ENCODE measurements around the gene TMEM74B. TPM values are rescaled to one million over a fixed set of nuclear protein-coding genes. Genes with fewer than 3 reads are reported as not detected.
A peak's percentile ranks its signal among the peaks of the same experiment; 100 is the strongest.

The TMEM74B gene
- total and polyA plus RNA-seq, 9 of the 15 experiments (the other 6 are each of a cell fraction or from before 2014, with no cell fraction given): 0.24 to 19.0 (median 7.5) TPM

- TF ChIP-seq CLOCK (CRISPR knock-in tag; IDR thresholded peaks at IDR 0.05; ENCODE audit: borderline replicate concordance) (no peak), BMI1 (IDR thresholded peaks at IDR 0.05; ENCODE audit: low read length) (no peak), CBFA2T2 (conservative IDR thresholded peaks at IDR 0.05) (no peak), ZNF146 (CRISPR knock-in tag; IDR thresholded peaks at IDR 0.05; ENCODE audit: unreplicated experiment) (no peak), ZNF197 (CRISPR knock-in tag; IDR thresholded peaks at IDR 0.05; ENCODE audit: low read depth) (no peak), NR3C1 (CRISPR knock-in tag; IDR thresholded peaks at IDR 0.05) (no peak), ZNF696 (CRISPR knock-in tag; conservative IDR thresholded peaks at IDR 0.05) (no peak), HOMEZ (CRISPR knock-in tag; IDR thresholded peaks at IDR 0.05) (no peak), MEIS2 (IDR thresholded peaks at IDR 0.05; ENCODE audit: partially characterized antibody) (peak; percentile 97), ZNF398 (CRISPR knock-in tag; IDR thresholded peaks at IDR 0.05) (no peak), XRCC3 (IDR thresholded peaks at IDR 0.05) (no peak), ZNF316 (IDR thresholded peaks at IDR 0.05) (peak; percentile 95), TSC22D4 (tag; IDR thresholded peaks at IDR 0.05) (no peak), TAF15 (IDR thresholded peaks at IDR 0.05; ENCODE audit: low read depth, low read length) (no peak), PBX2 (CRISPR knock-in tag; IDR thresholded peaks at IDR 0.05; ENCODE audit: low read depth) (no peak), PBX2 (tag; conservative IDR thresholded peaks at IDR 0.05; ENCODE audit: low read depth) (peak; percentile 86)
Measured at GRCh38 chr20:1215386-1216170, 30.8 kb upstream of the TMEM74B start (continued).

All from K562 (cell line).